K562 (cell line): ENCODE measurements around the gene BEST2. TPM values are rescaled to one million over a fixed set of nuclear protein-coding genes. Genes with fewer than 3 reads are reported as not detected.

Experiments used
- ARID1B ChIP-seq: fragments of 450-650 bp; IDR thresholded peaks from 2 replicates; pipeline ENCODE4 v1.6.1; 2016; ENCODE audit warnings: antibody characterized with exemption, mild to moderate bottlenecking, inconsistent platforms
- CAMTA2 ChIP-seq: fragments of 250-450 bp; sonication (Bioruptor Pico); conservative IDR thresholded peaks from 2 replicates; pipeline ENCODE4 v1.5.1; 2022
- CCNT2 ChIP-seq: IDR thresholded peaks from 2 replicates; pipeline ENCODE4 v1.6.1; 2011; ENCODE audit warnings: borderline replicate concordance, low read depth, mild to moderate bottlenecking, moderate library complexity, mixed read lengths, low read length; ENCODE audit not compliant: insufficient read length; ENCODE audit errors: extremely low read depth
- FOXP4 ChIP-seq: sonication (generic); formaldehyde crosslinking; IDR thresholded peaks from 2 replicates; pipeline ENCODE4 v1.8.0; 2022; ENCODE audit warnings: mild to moderate bottlenecking, missing genetic modification reagents, borderline replicate concordance
- MAZ ChIP-seq, 2 experiments: fragments of 450-650 bp in 1 of 2; sonication (generic) in 1 of 2; formaldehyde crosslinking; IDR thresholded peaks in 1 of 2; conservative IDR thresholded peaks in 1 of 2; 2 replicates each; pipeline versions ENCODE4 v1.4.0 to v1.5.0; 2020; ENCODE audit warnings: mild to moderate bottlenecking in 1 of 2, missing genetic modification reagents in 1 of 2
- MLLT1 ChIP-seq, 2 experiments: fragments of 450-650 bp; IDR thresholded peaks; 2 replicates each; pipeline ENCODE4 v1.6.1; 2016
- NEUROD1 ChIP-seq: fragments of 150-350 bp; IDR thresholded peaks from 2 replicates; pipeline ENCODE4 v1.6.1; 2014; ENCODE audit warnings: borderline replicate concordance, low read length, low read depth; ENCODE audit not compliant: partially characterized antibody
- PTRF ChIP-seq: fragments of 450-650 bp; IDR thresholded peaks from 2 replicates; pipeline ENCODE4 v1.6.1; 2016; ENCODE audit warnings: mild to moderate bottlenecking, missing genetic modification characterization, missing compliant biosample characterization
- ZC3H4 ChIP-seq: sonication (generic); formaldehyde crosslinking; IDR thresholded peaks from 2 replicates; pipeline ENCODE4 v1.9.0; 2021; ENCODE audit warnings: missing genetic modification reagents, borderline replicate concordance
- ZNF324 ChIP-seq: fragments of 250-450 bp; sonication (Bioruptor Pico); IDR thresholded peaks from 2 replicates; pipeline ENCODE4 v1.4.0; 2020; ENCODE audit warnings: mild to moderate bottlenecking
- polyA plus RNA-seq, 8 experiments: library from polyadenylated mRNA; depleted of rRNA in 4 of 8; stranded (reverse) in 5 of 8; unstranded in 3 of 8; fragments of >200 nt; fragmentation: Nextera tagmentation in 2 of 8; fragmentation: Illumina TruSeq in 1 of 8; extraction: Ambion mirVana in 2 of 8; extraction: Trizol in 1 of 8; gene quantifications; 2 replicates each; pipeline versions ENCODE4 v1.2.1 to v1.2.3, GENCODE V29; 2011 to 2014; ENCODE audit warnings: inconsistent platforms in 1 of 8, missing spikeins in 1 of 8
- total RNA-seq, 7 experiments: library from RNA; depleted of rRNA in 6 of 7; stranded (reverse); fragments of >200 nt in 6 of 7; fragmentation: Illumina TruSeq in 2 of 7; extraction: Trizol in 2 of 7; gene quantifications; 2 replicates each; pipeline versions ENCODE4 v1.2.1 to v1.2.3, GENCODE V29; 2011 to 2021; ENCODE audit warnings: low replicate concordance in 1 of 7
- TF ChIP-seq, protein P1 (sequence below): sonication (generic); formaldehyde crosslinking; IDR thresholded peaks from 2 replicates; pipeline ENCODE4 v1.8.0; 2022; ENCODE audit warnings: mild to moderate bottlenecking, missing genetic modification reagents

Gene BEST2
- total and polyA plus RNA-seq, 9 of the 15 experiments (the other 6 are each of a cell fraction or from before 2014, with no cell fraction given), result not detected

DNA sequence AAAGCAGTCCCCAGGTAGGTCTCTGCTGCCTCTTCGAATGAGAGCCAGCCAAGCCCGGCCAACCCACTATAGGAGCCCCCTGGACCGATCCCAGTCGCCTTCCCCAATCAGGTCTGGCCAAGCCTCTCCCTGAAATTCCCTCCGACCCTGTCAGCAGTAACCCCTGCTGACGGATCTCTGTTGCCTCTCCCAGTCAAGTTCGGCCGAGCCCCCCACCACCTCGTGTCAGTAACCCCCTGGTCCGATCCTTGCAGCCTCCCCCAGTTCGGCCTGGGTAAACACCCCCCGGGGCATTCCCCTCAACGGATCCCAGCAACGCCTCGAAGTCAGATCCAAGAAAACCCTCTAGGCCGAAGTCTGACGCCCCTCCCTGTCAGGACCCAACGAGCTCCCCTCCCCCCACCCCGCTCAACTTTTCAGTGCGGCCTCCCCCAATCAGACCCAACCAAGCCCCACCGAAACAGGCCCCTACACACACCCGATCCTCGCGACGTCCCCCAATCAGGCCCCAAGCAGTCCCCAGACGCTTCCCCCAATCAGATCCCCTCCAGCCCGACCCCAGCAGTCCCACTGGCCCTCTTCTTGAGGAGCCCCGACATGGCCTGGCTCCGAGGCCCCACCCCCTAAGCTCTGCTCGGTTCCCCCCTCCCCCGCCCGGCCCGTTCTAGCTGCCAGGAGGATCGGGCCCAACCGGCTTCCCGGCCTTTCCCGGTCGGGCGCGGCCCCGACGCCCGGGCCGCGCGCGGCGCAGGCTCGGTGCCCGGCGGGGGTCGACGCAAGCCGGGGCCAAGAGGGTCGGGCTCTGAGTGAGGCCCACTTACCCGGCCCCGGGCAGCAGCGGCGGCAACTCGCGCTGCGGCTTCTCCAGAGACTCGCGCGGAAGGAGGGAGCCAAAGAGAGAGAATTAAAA is 29.7 kb upstream of the BEST2 start (continued):
- TF ChIP-seq FOXP4 (CRISPR knock-in tag) (0 out of 2 replicates have a peak, but pooled peaks have one; percentile 26), MAZ (CRISPR knock-in tag; conservative IDR thresholded peaks at IDR 0.05 in 1 of 2, IDR thresholded peaks at IDR 0.05 in 1 of 2) (0 out of 4 replicates have a peak, but pooled peaks of 1 of the 2 experiments have one; percentile 2), CAMTA2 (no peak), ARID1B (no peak), CCNT2 (peak; percentile 56), PTRF (no peak), ZNF324 (CRISPR knock-in tag) (no peak), NEUROD1 (no peak), MLLT1 (IDR thresholded peaks at IDR 0.05) (peak in 1 of 2 experiments; percentile 47; a peak in 1 of 4 replicates), ZC3H4 (CRISPR knock-in tag) (no peak)
- TF ChIP-seq, protein P1, sequence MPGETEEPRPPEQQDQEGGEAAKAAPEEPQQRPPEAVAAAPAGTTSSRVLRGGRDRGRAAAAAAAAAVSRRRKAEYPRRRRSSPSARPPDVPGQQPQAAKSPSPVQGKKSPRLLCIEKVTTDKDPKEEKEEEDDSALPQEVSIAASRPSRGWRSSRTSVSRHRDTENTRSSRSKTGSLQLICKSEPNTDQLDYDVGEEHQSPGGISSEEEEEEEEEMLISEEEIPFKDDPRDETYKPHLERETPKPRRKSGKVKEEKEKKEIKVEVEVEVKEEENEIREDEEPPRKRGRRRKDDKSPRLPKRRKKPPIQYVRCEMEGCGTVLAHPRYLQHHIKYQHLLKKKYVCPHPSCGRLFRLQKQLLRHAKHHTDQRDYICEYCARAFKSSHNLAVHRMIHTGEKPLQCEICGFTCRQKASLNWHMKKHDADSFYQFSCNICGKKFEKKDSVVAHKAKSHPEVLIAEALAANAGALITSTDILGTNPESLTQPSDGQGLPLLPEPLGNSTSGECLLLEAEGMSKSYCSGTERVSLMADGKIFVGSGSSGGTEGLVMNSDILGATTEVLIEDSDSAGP, result no peak
